Measurements from ENCODE around the gene COL20A1. TPM values are rescaled to one million over a fixed set of nuclear protein-coding genes. Genes with fewer than 3 reads are reported as not detected.

The COL20A1 gene
- total and polyA plus RNA-seq, 2 of the 13 experiments (the other 11 are each of a cell fraction or from before 2014, with no cell fraction given): not detected

DNA sequence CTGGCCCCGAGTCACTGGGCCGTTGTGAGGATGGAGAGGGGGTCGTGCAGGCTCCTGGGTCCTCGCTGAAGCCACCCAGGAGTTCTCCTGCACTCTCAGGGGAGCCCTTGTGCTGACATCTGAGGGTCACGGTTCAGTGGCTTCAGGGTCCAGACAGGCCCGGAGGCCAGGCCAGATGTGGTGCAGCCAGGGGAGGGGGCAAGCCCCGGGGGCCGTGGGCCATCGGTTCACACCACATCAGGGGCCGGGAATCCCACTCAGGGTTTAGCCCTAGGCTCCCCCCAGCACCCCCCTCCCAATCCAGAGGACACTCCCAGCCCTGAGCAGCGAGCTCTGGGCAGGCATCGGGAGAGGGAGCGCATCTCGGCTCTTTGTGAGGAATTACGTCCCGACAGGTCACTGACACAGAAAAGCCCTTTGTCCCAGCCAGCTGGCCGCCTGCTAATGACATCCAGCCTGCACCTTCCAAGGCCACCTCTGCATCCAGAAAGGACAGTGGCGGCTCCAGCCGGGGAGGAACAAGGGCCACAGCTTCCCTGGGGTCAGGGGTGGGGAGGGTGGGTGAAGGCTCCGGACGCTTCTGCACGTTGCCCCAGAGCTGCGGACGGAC is 74.6 kb downstream of the COL20A1 start:
- Histone ChIP-seq H3K79me2 (ENCODE audit: insufficient read depth, low read length) (no peaks in the 10 kb centered on the region), H3K9me3 (ENCODE audit: low read length) (no peaks in the 10 kb centered on the region), H3K27ac (ENCODE audit: extremely low read length, insufficient read depth, low read length) (no peak overlapping the region), H3K4me3 (replicated peaks in 1 of 3; ENCODE audit: insufficient read depth in 1 of 3, low read depth in 2 of 3, low read length in 3 of 3) (no peak overlapping the region; a peak in 1 of 6 replicates), H4K20me1 (ENCODE audit: insufficient read depth, low read length) (peaks cover 18% of the 10 kb centered on the region; the same call in 1 of the 2 replicates), H3K27me3 (ENCODE audit: control insufficient read depth in 1 of 2, insufficient read depth in 2 of 2, low read length in 2 of 2) (peaks cover 23 to 90% of the 10 kb centered on the region in 2 experiments), H2AFZ (ENCODE audit: low read length) (no peak overlapping the region), H3K9ac (ENCODE audit: insufficient read depth, low read depth, low read length) (no peak overlapping the region), H3K4me1 (ENCODE audit: insufficient read depth, low read length) (peaks cover 48% of the 10 kb centered on the region), H3K4me2 (ENCODE audit: low read depth, low read length) (no peak overlapping the region), H3K36me3 (replicated peaks in 1 of 2; ENCODE audit: control insufficient read depth in 1 of 2, insufficient read depth in 2 of 2, low read length in 2 of 2) (no peaks in the 10 kb centered on the region; a peak in 1 of 5 replicates)
- CTCF ChIA-PET (ENCODE audit: low intra/inter-chr PET ratio, low total read pairs): no interaction called here
- FAIRE-seq (peak; percentile 53), ATAC-seq (peak; percentile 35), DNase-seq (ENCODE audit: low spot score) (peak; percentile 39)
- intact Hi-C loops (cut with micrococcal nuclease; ENCODE audit: unreplicated experiment): loop anchor here (2.0 kb wide), 1 partner anchor 31 kb away; no protein-coding TSS in a partner anchor
- in situ Hi-C loops (cut with HindIII; ENCODE audit: extremely low pct_ligation_motif_present, low pct_unique_long_range_greater_than_20kb): no loop called here
- POLR2A ChIA-PET: interaction anchor here (1.3 kb wide), 1 partner anchor 11 kb away, joined by 3 read pairs; no protein-coding TSS in a partner anchor
- BruUV-seq (replicated peaks): no TSS peak
- WGBS (ENCODE audit: low lambda C conversion rate): 15% methylated on average over 16 of the region's 24 CpGs
- TF ChIP-seq, protein P1, sequence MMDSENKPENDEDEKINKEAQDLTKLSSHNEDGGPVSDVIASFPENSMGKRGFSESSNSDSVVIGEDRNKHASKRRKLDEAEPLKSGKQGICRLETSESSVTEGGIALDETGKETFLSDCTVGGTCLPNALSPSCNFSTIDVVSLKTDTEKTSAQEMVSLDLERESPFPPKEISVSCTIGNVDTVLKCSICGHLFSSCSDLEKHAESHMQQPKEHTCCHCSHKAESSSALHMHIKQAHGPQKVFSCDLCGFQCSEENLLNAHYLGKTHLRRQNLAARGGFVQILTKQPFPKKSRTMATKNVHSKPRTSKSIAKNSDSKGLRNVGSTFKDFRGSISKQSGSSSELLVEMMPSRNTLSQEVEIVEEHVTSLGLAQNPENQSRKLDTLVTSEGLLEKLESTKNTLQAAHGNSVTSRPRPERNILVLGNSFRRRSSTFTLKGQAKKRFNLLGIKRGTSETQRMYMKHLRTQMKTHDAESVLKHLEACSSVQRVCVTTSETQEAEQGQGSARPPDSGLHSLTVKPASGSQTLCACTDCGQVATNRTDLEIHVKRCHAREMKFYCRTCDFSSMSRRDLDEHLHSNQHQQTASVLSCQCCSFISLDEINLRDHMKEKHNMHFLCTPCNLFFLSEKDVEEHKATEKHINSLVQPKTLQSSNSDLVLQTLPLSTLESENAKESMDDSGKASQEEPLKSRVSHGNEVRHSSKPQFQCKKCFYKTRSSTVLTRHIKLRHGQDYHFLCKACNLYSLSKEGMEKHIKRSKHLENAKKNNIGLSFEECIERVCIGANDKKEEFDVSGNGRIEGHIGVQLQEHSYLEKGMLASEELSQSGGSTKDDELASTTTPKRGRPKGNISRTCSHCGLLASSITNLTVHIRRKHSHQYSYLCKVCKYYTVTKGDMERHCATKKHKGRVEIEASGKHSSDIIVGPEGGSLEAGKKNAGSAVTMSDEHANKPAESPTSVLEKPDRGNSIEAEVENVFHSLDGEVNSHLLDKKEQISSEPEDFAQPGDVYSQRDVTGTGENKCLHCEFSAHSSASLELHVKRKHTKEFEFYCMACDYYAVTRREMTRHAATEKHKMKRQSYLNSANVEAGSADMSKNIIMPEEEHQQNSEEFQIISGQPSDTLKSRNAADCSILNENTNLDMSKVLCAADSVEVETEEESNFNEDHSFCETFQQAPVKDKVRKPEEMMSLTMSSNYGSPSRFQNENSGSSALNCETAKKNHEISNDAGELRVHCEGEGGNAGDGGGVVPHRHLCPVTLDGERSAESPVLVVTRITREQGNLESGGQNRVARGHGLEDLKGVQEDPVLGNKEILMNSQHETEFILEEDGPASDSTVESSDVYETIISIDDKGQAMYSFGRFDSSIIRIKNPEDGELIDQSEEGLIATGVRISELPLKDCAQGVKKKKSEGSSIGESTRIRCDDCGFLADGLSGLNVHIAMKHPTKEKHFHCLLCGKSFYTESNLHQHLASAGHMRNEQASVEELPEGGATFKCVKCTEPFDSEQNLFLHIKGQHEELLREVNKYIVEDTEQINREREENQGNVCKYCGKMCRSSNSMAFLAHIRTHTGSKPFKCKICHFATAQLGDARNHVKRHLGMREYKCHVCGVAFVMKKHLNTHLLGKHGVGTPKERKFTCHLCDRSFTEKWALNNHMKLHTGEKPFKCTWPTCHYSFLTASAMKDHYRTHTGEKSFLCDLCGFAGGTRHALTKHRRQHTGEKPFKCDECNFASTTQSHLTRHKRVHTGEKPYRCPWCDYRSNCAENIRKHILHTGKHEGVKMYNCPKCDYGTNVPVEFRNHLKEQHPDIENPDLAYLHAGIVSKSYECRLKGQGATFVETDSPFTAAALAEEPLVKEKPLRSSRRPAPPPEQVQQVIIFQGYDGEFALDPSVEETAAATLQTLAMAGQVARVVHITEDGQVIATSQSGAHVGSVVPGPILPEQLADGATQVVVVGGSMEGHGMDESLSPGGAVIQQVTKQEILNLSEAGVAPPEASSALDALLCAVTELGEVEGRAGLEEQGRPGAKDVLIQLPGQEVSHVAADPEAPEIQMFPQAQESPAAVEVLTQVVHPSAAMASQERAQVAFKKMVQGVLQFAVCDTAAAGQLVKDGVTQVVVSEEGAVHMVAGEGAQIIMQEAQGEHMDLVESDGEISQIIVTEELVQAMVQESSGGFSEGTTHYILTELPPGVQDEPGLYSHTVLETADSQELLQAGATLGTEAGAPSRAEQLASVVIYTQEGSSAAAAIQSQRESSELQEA (CRISPR knock-in tag; IDR thresholded peaks at IDR 0.05; ENCODE audit: not compliant biosample characterization): no peak
- no peak for TF ChIP-seq POLR2G (IDR thresholded peaks at IDR 0.05; ENCODE audit: low read depth, low read length)
- TF ChIP-seq ZNF251 (CRISPR knock-in tag; IDR thresholded peaks at IDR 0.05): no peak
- no peak for TF ChIP-seq HDAC1 (CRISPR knock-in tag; IDR thresholded peaks at IDR 0.05)
- TF ChIP-seq LCORL (IDR thresholded peaks at IDR 0.05): no peak
- 0 out of 2 replicates have a peak, but pooled peaks have one; percentile 35 for TF ChIP-seq LCORL (CRISPR knock-in tag; IDR thresholded peaks at IDR 0.05)
- TF ChIP-seq, protein P2, sequence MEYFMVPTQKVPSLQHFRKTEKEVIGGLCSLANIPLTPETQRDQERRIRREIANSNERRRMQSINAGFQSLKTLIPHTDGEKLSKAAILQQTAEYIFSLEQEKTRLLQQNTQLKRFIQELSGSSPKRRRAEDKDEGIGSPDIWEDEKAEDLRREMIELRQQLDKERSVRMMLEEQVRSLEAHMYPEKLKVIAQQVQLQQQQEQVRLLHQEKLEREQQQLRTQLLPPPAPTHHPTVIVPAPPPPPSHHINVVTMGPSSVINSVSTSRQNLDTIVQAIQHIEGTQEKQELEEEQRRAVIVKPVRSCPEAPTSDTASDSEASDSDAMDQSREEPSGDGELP (IDR thresholded peaks at IDR 0.05; ENCODE audit: borderline replicate concordance, low read depth): peak; percentile 93
- TF ChIP-seq, protein P3, sequence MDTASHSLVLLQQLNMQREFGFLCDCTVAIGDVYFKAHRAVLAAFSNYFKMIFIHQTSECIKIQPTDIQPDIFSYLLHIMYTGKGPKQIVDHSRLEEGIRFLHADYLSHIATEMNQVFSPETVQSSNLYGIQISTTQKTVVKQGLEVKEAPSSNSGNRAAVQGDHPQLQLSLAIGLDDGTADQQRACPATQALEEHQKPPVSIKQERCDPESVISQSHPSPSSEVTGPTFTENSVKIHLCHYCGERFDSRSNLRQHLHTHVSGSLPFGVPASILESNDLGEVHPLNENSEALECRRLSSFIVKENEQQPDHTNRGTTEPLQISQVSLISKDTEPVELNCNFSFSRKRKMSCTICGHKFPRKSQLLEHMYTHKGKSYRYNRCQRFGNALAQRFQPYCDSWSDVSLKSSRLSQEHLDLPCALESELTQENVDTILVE (CRISPR knock-in tag; IDR thresholded peaks at IDR 0.05): no peak
- peak; percentile 53 for TF ChIP-seq HOXA3 (CRISPR knock-in tag; IDR thresholded peaks at IDR 0.05)
- TF ChIP-seq, protein P4, sequence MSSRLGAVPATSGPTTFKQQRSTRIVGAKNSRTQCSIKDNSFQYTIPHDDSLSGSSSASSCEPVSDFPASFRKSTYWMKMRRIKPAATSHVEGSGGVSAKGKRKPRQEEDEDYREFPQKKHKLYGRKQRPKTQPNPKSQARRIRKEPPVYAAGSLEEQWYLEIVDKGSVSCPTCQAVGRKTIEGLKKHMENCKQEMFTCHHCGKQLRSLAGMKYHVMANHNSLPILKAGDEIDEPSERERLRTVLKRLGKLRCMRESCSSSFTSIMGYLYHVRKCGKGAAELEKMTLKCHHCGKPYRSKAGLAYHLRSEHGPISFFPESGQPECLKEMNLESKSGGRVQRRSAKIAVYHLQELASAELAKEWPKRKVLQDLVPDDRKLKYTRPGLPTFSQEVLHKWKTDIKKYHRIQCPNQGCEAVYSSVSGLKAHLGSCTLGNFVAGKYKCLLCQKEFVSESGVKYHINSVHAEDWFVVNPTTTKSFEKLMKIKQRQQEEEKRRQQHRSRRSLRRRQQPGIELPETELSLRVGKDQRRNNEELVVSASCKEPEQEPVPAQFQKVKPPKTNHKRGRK (CRISPR knock-in tag; IDR thresholded peaks at IDR 0.05): no peak
- no peak for TF ChIP-seq FOXA1 (IDR thresholded peaks at IDR 0.05)
- TF ChIP-seq FOXA1 (CRISPR knock-in tag; IDR thresholded peaks at IDR 0.05): no peak
- peak; percentile 3 for TF ChIP-seq AGO1 (IDR thresholded peaks at IDR 0.05; ENCODE audit: low read depth, low read length, poor library complexity, severe bottlenecking)
